B cell (primary cell): ENCODE measurements around the gene NPC1.

Experiments
- CTCF ChIP-seq: fragments of 200-600 bp; IDR thresholded peaks from one replicate; pipeline ENCODE4 v1.8.0; 2022; ENCODE audit warnings: antibody characterized with exemption, mild to moderate bottlenecking
- EZH2 ChIP-seq: IDR thresholded peaks from 2 replicates; pipeline ENCODE4 v1.6.1; 2012; ENCODE audit warnings: borderline replicate concordance, low read depth, mild to moderate bottlenecking, moderate library complexity, low read length; ENCODE audit not compliant: insufficient read depth, poor library complexity, severe bottlenecking

GRCh38 chr18:23635283-23636070 lies 49.2 kb upstream of the NPC1 start:
- TF ChIP-seq EZH2 (no peak), CTCF (no peak)
